Suppressor macrophage treated with lipopolysaccharide for 1 hour (primary cell): ENCODE data around the gene CDKN1B.
"Not testable (repeated sequence)": the region's sequence is repeated elsewhere in the genome, so short reads cannot be mapped to it uniquely, and the experiment has no call there.

ENCODE experiments used
- DNase-seq, 3 donors: peaks; one replicate each; pipeline ENCODE4 v3.0.0-alpha.2; 2020 to 2022

CDKN1B gene

GRCh38 chr12:12724421-12725085 is 7.4 kb downstream of the CDKN1B start:
- peak in 1 of 3 donors; percentile 12 for DNase-seq

GRCh38 chr12:12725086-12725955 is 8.2 kb downstream of the CDKN1B start:
- DNase-seq, result peak; percentile 94

- DNase-seq, result no peak
Measured at GRCh38 chr12:12725956-12726554, 8.9 kb downstream of the CDKN1B start.

GRCh38 chr12:12726555-12727093 is 9.5 kb downstream of the CDKN1B start:
- peak; percentile 48 to 82 (median 70) for DNase-seq

GRCh38 chr12:12731178-12731577 is 14.0 kb downstream of the CDKN1B start:
- no peak for DNase-seq

GRCh38 chr12:12731785-12732184 is 14.6 kb downstream of the CDKN1B start:
- no peak for DNase-seq

GRCh38 chr12:12733118-12733517 is 15.9 kb downstream of the CDKN1B start:
- no peak for DNase-seq

GRCh38 chr12:12734054-12734453 is 16.9 kb downstream of the CDKN1B start:
- no peak for DNase-seq

- DNase-seq, result no peak
Measured at GRCh38 chr12:12734561-12735071, 17.4 kb downstream of the CDKN1B start.

- DNase-seq, result no peak
Measured at GRCh38 chr12:12735301-12735700, 18.1 kb downstream of the CDKN1B start.

GRCh38 chr12:12736759-12737676 is 19.9 kb downstream of the CDKN1B start:
- peak; percentile 59 to 75 (median 73) for DNase-seq

- DNase-seq, result not testable (repeated sequence)
Measured at GRCh38 chr12:12738152-12738551, 21.0 kb downstream of the CDKN1B start.

GRCh38 chr12:12741660-12742059 is 24.5 kb downstream of the CDKN1B start:
- DNase-seq, result peak in 1 of 3 donors; percentile 7

- no peak for DNase-seq
Measured at GRCh38 chr12:12744546-12745305, 27.6 kb downstream of the CDKN1B start.

- no peak for DNase-seq
Measured at GRCh38 chr12:12745576-12746211, 28.5 kb downstream of the CDKN1B start.

- DNase-seq, result no peak
Measured at GRCh38 chr12:12747278-12747677, 30.1 kb downstream of the CDKN1B start.

- no peak for DNase-seq
Measured at GRCh38 chr12:12748044-12748443, 30.9 kb downstream of the CDKN1B start.

- no peak for DNase-seq
Measured at GRCh38 chr12:12749433-12749832, 32.3 kb downstream of the CDKN1B start.

- no peak for DNase-seq
Measured at GRCh38 chr12:12755923-12756322, 38.8 kb downstream of the CDKN1B start.

- DNase-seq, result no peak
Measured at GRCh38 chr12:12757121-12757520, 40.0 kb downstream of the CDKN1B start.
